PFSK-1 (cell line): ENCODE results near the gene ATP1B2.

ENCODE experiments used
- FOXP2 ChIP-seq: optimal IDR thresholded peaks from 2 replicates; pipeline ENCODE3; 2011; ENCODE audit warnings: borderline replicate concordance, control low read depth, inconsistent platforms; ENCODE audit not compliant: insufficient read depth; ENCODE audit errors: extremely low read length, extremely low read depth
- POLR2AphosphoS5 ChIP-seq: IDR thresholded peaks from 2 replicates; pipeline ENCODE4 v1.6.1; 2012; ENCODE audit warnings: low read depth, mild to moderate bottlenecking, control low read depth, low read length, moderate library complexity
- SIN3A ChIP-seq: IDR thresholded peaks from 2 replicates; pipeline ENCODE4 v1.6.1; 2012; ENCODE audit warnings: mild to moderate bottlenecking, low read length, moderate library complexity, borderline replicate concordance; ENCODE audit not compliant: insufficient read depth
- TAF1 ChIP-seq: IDR thresholded peaks from 2 replicates; pipeline ENCODE4 v1.6.1; 2012; ENCODE audit warnings: low read length, control low read depth, borderline replicate concordance; ENCODE audit not compliant: insufficient read depth
- TF ChIP-seq, protein P1 (sequence below), 2 experiments: IDR thresholded peaks; 2 replicates each; pipeline versions ENCODE4 v1.6.1 to v1.8.0; 2011 to 2012; ENCODE audit warnings: low read depth in 2 of 2, low read length in 2 of 2, control low read depth in 1 of 2, inconsistent platforms in 1 of 2, mild to moderate bottlenecking in 1 of 2, moderate library complexity in 1 of 2; ENCODE audit not compliant: insufficient read depth in 1 of 2

The ATP1B2 gene

DNA sequence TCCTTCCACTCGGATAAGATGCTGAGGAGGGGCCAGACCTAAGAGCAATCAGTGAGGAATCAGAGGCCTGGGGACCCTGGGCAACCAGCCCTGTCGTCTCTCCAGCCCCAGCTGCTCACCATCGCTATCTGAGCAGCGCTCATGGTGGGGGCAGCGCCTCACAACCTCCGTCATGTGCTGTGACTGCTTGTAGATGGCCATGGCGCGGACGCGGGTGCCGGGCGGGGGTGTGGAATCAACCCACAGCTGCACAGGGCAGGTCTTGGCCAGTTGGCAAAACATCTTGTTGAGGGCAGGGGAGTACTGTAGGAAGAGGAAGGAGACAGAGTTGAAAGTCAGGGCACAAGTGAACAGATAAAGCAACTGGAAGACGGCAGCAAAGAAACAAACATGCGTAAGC lies 24.2 kb downstream of the ATP1B2 start:
- TF ChIP-seq POLR2AphosphoS5 (no peak), SIN3A (no peak), TAF1 (no peak), FOXP2 (no peak)
- TF ChIP-seq, protein P1, sequence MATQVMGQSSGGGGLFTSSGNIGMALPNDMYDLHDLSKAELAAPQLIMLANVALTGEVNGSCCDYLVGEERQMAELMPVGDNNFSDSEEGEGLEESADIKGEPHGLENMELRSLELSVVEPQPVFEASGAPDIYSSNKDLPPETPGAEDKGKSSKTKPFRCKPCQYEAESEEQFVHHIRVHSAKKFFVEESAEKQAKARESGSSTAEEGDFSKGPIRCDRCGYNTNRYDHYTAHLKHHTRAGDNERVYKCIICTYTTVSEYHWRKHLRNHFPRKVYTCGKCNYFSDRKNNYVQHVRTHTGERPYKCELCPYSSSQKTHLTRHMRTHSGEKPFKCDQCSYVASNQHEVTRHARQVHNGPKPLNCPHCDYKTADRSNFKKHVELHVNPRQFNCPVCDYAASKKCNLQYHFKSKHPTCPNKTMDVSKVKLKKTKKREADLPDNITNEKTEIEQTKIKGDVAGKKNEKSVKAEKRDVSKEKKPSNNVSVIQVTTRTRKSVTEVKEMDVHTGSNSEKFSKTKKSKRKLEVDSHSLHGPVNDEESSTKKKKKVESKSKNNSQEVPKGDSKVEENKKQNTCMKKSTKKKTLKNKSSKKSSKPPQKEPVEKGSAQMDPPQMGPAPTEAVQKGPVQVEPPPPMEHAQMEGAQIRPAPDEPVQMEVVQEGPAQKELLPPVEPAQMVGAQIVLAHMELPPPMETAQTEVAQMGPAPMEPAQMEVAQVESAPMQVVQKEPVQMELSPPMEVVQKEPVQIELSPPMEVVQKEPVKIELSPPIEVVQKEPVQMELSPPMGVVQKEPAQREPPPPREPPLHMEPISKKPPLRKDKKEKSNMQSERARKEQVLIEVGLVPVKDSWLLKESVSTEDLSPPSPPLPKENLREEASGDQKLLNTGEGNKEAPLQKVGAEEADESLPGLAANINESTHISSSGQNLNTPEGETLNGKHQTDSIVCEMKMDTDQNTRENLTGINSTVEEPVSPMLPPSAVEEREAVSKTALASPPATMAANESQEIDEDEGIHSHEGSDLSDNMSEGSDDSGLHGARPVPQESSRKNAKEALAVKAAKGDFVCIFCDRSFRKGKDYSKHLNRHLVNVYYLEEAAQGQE (IDR thresholded peaks at IDR 0.05; ENCODE audit: insufficient read depth in 1 of 2, low read depth in 2 of 2, low read length in 2 of 2), result no peak

DNA sequence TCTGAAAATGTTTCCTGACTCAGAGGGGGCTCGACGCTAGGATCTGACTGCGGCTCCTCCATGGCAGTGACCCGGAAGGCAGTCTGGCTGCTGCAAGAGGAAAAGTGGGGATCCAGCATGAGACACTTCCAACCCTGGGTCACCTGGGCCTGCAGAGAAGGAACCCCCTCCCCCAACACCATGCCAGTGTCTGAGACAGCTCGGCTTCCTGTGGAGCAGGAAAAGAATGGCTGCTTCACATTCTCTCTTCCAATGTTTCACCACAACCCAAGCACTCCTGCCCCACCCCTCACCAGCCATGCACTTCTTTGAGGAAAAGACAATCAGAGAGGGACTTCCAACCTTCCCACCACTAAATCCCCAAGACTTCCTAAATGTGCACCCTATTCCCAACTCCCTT lies 25.8 kb downstream of the ATP1B2 start:
- TF ChIP-seq POLR2AphosphoS5 (no peak), TAF1 (no peak), SIN3A (no peak), FOXP2 (no peak)
- TF ChIP-seq, protein P1 (IDR thresholded peaks at IDR 0.05; ENCODE audit: insufficient read depth in 1 of 2, low read depth in 2 of 2, low read length in 2 of 2), result no peak

DNA sequence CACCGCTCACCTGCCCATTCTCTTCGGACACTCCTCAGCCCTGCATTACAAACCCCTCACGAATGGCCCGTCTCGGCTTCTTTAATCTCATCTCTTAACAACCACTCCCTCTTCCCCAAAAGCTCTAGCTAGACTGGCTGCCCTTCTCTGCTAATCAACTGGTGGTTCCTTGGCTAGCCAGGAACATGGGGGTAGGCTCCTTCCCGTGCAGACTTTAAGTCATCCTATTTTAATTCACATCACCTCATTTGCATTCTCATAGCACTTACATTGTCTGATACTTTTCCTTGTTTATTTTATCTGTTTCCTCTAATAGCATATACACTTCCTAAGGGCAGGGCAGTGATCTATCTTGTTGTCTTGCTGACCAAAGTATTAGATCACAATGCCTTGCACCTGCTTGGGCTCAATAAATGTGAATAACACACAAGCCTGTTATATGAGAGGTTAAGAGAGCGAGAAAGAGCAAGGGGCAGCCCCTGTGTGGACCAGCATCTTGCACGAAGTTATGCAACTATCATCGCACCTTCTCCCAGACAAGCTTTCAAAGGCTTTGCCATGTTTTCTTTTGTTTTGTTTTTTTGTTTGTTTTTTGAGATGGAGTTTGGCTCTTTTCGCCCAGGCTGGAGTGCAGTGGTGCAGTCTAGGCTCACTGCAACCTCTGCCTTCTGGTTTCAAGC lies 26.8 kb downstream of the ATP1B2 start:
- TF ChIP-seq, protein P1 (IDR thresholded peaks at IDR 0.05; ENCODE audit: insufficient read depth in 1 of 2, low read depth in 2 of 2, low read length in 2 of 2), result no peak
- TF ChIP-seq FOXP2, result no peak
- no peak for TF ChIP-seq TAF1
- TF ChIP-seq SIN3A, result no peak
- TF ChIP-seq POLR2AphosphoS5, result no peak

DNA sequence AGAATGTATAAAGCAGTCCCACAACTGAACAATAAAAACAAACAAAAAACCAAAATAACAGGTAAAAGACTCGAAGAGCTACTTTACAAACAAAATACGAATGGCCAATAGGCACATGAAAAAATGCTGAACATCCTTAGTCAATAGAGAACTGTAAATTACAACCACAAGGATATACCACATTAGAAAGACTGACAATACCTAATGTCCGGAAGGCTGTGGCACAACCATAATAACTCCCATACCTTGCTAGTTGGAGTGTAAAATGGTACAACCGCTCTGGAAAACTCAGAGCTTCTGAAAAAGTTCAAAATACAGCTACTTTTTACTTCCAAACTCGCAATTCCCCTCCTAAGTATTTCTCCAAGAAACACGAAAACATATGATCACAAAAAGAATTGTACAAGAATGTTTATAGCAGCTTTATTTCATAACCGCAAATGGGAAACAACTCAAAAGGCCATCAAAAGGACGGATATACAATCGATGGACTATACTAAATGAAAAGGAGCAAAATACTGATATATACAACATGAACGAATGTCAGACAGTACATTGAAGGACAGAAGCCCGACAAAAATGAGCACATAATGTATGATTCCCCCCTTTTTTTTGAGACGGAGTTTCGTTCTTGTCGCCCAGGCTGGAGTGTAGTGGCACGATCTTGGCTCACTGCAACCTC lies 34.3 kb downstream of the ATP1B2 start:
- no peak for TF ChIP-seq FOXP2
- TF ChIP-seq SIN3A, result no peak
- TF ChIP-seq TAF1, result no peak
- no peak for TF ChIP-seq POLR2AphosphoS5
- TF ChIP-seq, protein P1 (IDR thresholded peaks at IDR 0.05; ENCODE audit: insufficient read depth in 1 of 2, low read depth in 2 of 2, low read length in 2 of 2), result no peak
